HCT116 (cell line): ENCODE data around the gene RALGPS2. TPM values are rescaled to one million over a fixed set of nuclear protein-coding genes. Genes with fewer than 3 reads are reported as not detected.

Experiments
- ATAC-seq: fragments of 200-7000 bp; cut with Tn5 transposase; 2 replicates; pipeline ENCODE4 v1.9.1; 2020; ENCODE audit warnings: mild to moderate bottlenecking, moderate library complexity
- BruUV-seq: library from RNA; stranded (reverse); fragments of 400-500 nt; replicated peaks from 2 replicates; lab custom pipeline; 2021; lab: Mats Ljungman, UMichigan
- CTCF ChIA-PET: fragments of 300-600 bp; sonication (Branson Sonifier 250); formaldehyde crosslinking; loops from one replicate; lab custom pipeline; 2021; ENCODE audit warnings: antibody characterized with exemption; lab: Charles Lee
- POLR2A ChIA-PET: fragments of 300-600, 350-600 bp; sonication (Branson Sonifier 250); formaldehyde crosslinking; loops from one replicate; lab custom pipeline; 2021; ENCODE audit warnings: antibody characterized with exemption; lab: Charles Lee
- RAD21 ChIA-PET, 2 experiments: fragments of 300-600 bp; sonication (Branson Sonifier 250); formaldehyde crosslinking; loops; one replicate each; lab custom pipeline; 2023; ENCODE audit warnings: low total read pairs in 2 of 2; ENCODE audit not compliant: uncharacterized antibody in 2 of 2, unreplicated experiment in 2 of 2, low non-redundant PET in 1 of 2; lab: Charles Lee
- DNase-seq: peaks from one replicate; pipeline ENCODE4 v3.0.0-alpha.2; 2010; ENCODE audit warnings: low read depth, low spot score
- H2AFZ ChIP-seq: fragments of 200-600 bp; shearing (Covaris generic), sonication (generic); 2 replicates; pipeline ENCODE4 v1.6.1; 2017; ENCODE audit warnings: low read depth, mixed run types, mixed read lengths, antibody characterized with exemption, low read length; ENCODE audit not compliant: poor library complexity, severe bottlenecking
- H3K27ac ChIP-seq: 2 replicates; pipeline ENCODE4 v1.5.1; 2012; ENCODE audit warnings: low read depth, low read length
- H3K27me3 ChIP-seq: fragments of 200-600 bp; sonication (generic); 2 replicates; pipeline ENCODE4 v1.6.1; 2016; ENCODE audit warnings: mixed run types, low read length, mixed read lengths; ENCODE audit not compliant: insufficient read depth
- H3K36me3 ChIP-seq, 2 experiments: fragments of 200-500 bp in 1 of 2; fragments of 200-600 bp in 1 of 2; sonication (Bioruptor generic) in 1 of 2; sonication (generic) in 1 of 2; 2 replicates each; pipeline versions ENCODE4 v1.5.1 to v1.6.1; 2014 to 2016; ENCODE audit warnings: low read length in 2 of 2, inconsistent platforms in 1 of 2, mixed read lengths in 1 of 2, mixed run types in 1 of 2; ENCODE audit not compliant: insufficient read depth in 2 of 2, control insufficient read depth in 1 of 2
- H3K4me1 ChIP-seq, 2 experiments: fragments of 200-600 bp in 1 of 2; sonication (generic) in 1 of 2; 2 replicates each; pipeline versions ENCODE4 v1.5.1 to v1.6.1; 2012 to 2017; ENCODE audit warnings: low read length in 2 of 2, inconsistent platforms in 1 of 2, mild to moderate bottlenecking in 1 of 2, mixed read lengths in 1 of 2, mixed run types in 1 of 2, moderate library complexity in 1 of 2; ENCODE audit not compliant: insufficient read depth in 2 of 2, control insufficient read depth in 1 of 2
- H3K4me2 ChIP-seq: fragments of 200-600 bp; sonication (generic); 2 replicates; pipeline ENCODE4 v1.6.1; 2017; ENCODE audit warnings: mixed run types, low read length, mixed read lengths
- H3K4me3 ChIP-seq, 2 experiments: fragments of 200-600 bp in 1 of 2; sonication (generic) in 1 of 2; replicated peaks in 1 of 2; 2 replicates each; pipeline ENCODE4 v1.5.1; 2011 to 2016; ENCODE audit warnings: low read length in 2 of 2, control low read depth in 1 of 2, low read depth in 1 of 2, mild to moderate bottlenecking in 1 of 2, mixed read lengths in 1 of 2, mixed run types in 1 of 2
- H3K79me2 ChIP-seq: fragments of 200-600 bp; sonication (generic); 2 replicates; pipeline ENCODE4 v1.6.1; 2017; ENCODE audit warnings: mild to moderate bottlenecking, mixed run types, low read length, moderate library complexity, mixed read lengths; ENCODE audit not compliant: insufficient read depth
- H3K9ac ChIP-seq: fragments of 200-600 bp; sonication (generic); 2 replicates; pipeline ENCODE4 v1.6.1; 2016; ENCODE audit warnings: low read length, mixed read lengths
- H3K9me2 ChIP-seq: fragments of 200-600 bp; sonication (generic), shearing (Covaris generic); 2 replicates; pipeline ENCODE4 v1.6.1; 2017; ENCODE audit warnings: mixed run types, mild to moderate bottlenecking, moderate library complexity; ENCODE audit not compliant: insufficient read depth
- H3K9me3 ChIP-seq, 2 experiments: fragments of 200-500 bp in 1 of 2; fragments of 200-600 bp in 1 of 2; sonication (Bioruptor generic) in 1 of 2; sonication (generic) in 1 of 2; 2 replicates each; pipeline ENCODE4 v1.6.1; 2014 to 2017; ENCODE audit warnings: low read length in 2 of 2, mixed read lengths in 2 of 2, inconsistent platforms in 1 of 2, low read depth in 1 of 2, mild to moderate bottlenecking in 1 of 2, mixed run types in 1 of 2, moderate library complexity in 1 of 2; ENCODE audit not compliant: control insufficient read depth in 1 of 2, insufficient read depth in 1 of 2
- H4K20me1 ChIP-seq: fragments of 200-600 bp; sonication (generic), shearing (Covaris generic); 2 replicates; pipeline ENCODE4 v1.6.1; 2017; ENCODE audit warnings: mixed run types, mild to moderate bottlenecking, moderate library complexity; ENCODE audit not compliant: insufficient read depth
- CBX3 ChIP-seq: IDR thresholded peaks from 2 replicates; pipeline ENCODE4 v1.6.1; 2012; ENCODE audit warnings: low read depth
- CEBPB ChIP-seq: IDR thresholded peaks from 2 replicates; pipeline ENCODE4 v1.6.1; 2012; ENCODE audit warnings: low read depth
- EGR1 ChIP-seq: IDR thresholded peaks from 2 replicates; pipeline ENCODE4 v1.6.1; 2012; ENCODE audit warnings: low read depth
- ELF1 ChIP-seq: IDR thresholded peaks from 2 replicates; pipeline ENCODE4 v1.6.1; 2012; ENCODE audit warnings: low read depth, borderline replicate concordance
- EZH2 ChIP-seq: fragments of 200-600 bp; sonication (generic); IDR thresholded peaks from 2 replicates; pipeline ENCODE4 v1.6.1; 2017; ENCODE audit warnings: antibody characterized with exemption, mixed run types
- EZH2phosphoT487 ChIP-seq: fragments of 200-600 bp; IDR thresholded peaks from 2 replicates; pipeline ENCODE4 v1.6.1; 2018; ENCODE audit warnings: antibody characterized with exemption, borderline replicate concordance
- FOSL1 ChIP-seq: IDR thresholded peaks from 2 replicates; pipeline ENCODE4 v1.6.1; 2012; ENCODE audit warnings: low read depth
- JUND ChIP-seq: IDR thresholded peaks from 2 replicates; pipeline ENCODE4 v1.6.1; 2012
- POLR2A ChIP-seq: IDR thresholded peaks from 2 replicates; pipeline ENCODE4 v1.7.0; 2011; ENCODE audit warnings: borderline replicate concordance; ENCODE audit not compliant: insufficient read depth, insufficient read length; ENCODE audit errors: extremely low read depth
- POLR2AphosphoS5 ChIP-seq: IDR thresholded peaks from 2 replicates; pipeline ENCODE4 v1.6.1; 2011; ENCODE audit warnings: mild to moderate bottlenecking, low read depth, low read length, moderate library complexity
- RAD21 ChIP-seq: IDR thresholded peaks from 2 replicates; pipeline ENCODE4 v1.6.1; 2012; ENCODE audit warnings: low read depth, mild to moderate bottlenecking
- SP1 ChIP-seq: IDR thresholded peaks from 2 replicates; pipeline ENCODE4 v1.6.1; 2012; ENCODE audit warnings: low read depth
- SRF ChIP-seq: IDR thresholded peaks from 2 replicates; pipeline ENCODE4 v1.6.1; 2012; ENCODE audit warnings: low read depth
- TCF7L2 ChIP-seq: IDR thresholded peaks from 2 replicates; pipeline ENCODE4 v1.7.0; 2011; ENCODE audit warnings: borderline replicate concordance, inconsistent platforms; ENCODE audit not compliant: insufficient read depth, insufficient read length; ENCODE audit errors: extremely low read depth
- YY1 ChIP-seq: IDR thresholded peaks from 2 replicates; pipeline ENCODE4 v1.6.1; 2011; ENCODE audit warnings: low read length, low read depth, moderate library complexity, mild to moderate bottlenecking; ENCODE audit not compliant: insufficient replicate concordance; ENCODE audit errors: extremely low read depth
- ZFX ChIP-seq: fragments of 450-650 bp; IDR thresholded peaks from 2 replicates; pipeline ENCODE4 v1.6.1; 2017
- ZNF274 ChIP-seq: fragments of 200-500 bp; sonication (Bioruptor generic); IDR thresholded peaks from 2 replicates; pipeline ENCODE4 v1.6.1; 2014; ENCODE audit warnings: mild to moderate bottlenecking, low read depth, low read length, inconsistent platforms
- intact Hi-C: fragments of 100-400 bp; cut with micrococcal nuclease; formaldehyde crosslinking; loops from 2 replicates; pipeline ENCODE4 v1.10.0; 2022
- total RNA-seq: library from RNA; stranded (reverse); gene quantifications from one replicate; pipeline ENCODE4 v1.2.1, GENCODE V29; 2021; ENCODE audit not compliant: unreplicated experiment
- TF ChIP-seq, protein P1 (sequence below): IDR thresholded peaks from 2 replicates; pipeline ENCODE4 v1.6.1; 2012
- TF ChIP-seq, protein P2 (sequence below), 3 experiments: fragments of 200-600 bp in 1 of 3; sonication (generic) in 1 of 3; IDR thresholded peaks in 2 of 3; conservative IDR thresholded peaks in 1 of 3; 2 replicates each; pipeline ENCODE4 v1.5.1; 2012 to 2017; ENCODE audit warnings: low read depth in 2 of 3, low read length in 2 of 3, antibody characterized with exemption in 1 of 3, borderline replicate concordance in 1 of 3, control low read depth in 1 of 3, mild to moderate bottlenecking in 1 of 3, mixed read lengths in 1 of 3, mixed run types in 1 of 3, moderate library complexity in 1 of 3; ENCODE audit not compliant: insufficient read depth in 1 of 3
- TF ChIP-seq, protein P3 (sequence below): IDR thresholded peaks from 2 replicates; pipeline ENCODE4 v1.6.1; 2012; ENCODE audit warnings: low read depth

The RALGPS2 gene
- total RNA-seq, 1 experiment from 2014 or later = 25.6 TPM

DNA sequence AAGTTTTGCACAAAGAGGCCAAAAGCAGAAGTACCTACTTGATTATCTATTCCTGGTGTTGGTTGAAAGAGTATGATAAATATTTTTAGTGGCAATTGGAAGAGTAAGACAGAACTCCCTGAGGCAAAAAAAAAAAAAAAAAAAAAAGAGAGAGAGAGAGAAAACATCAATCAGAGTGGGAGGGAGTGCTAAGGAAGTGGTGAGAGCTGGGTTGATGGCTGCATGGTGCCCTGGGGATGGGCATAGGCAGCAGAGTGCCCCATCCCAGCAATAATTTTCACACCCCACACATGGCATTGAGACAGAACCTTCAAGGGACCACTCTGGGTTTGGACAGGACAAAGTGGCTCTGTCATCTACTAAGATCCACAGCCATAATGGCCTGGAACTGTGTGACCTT, 241.3 kb downstream of the RALGPS2 start:
- H3K4me2 ChIP-seq = no peak overlapping the region
- no peak overlapping the region for H3K9ac ChIP-seq
- BruUV-seq = no TSS peak
- no peak for ATAC-seq
- H3K4me1 ChIP-seq = no peaks in the 10 kb centered on the region
- H3K36me3 ChIP-seq = no peaks in the 10 kb centered on the region
- no peaks in the 10 kb centered on the region; a peak in 1 of 4 replicates for H3K9me3 ChIP-seq
- intact Hi-C loops = no loop called here
- H3K9me2 ChIP-seq = no peaks in the 10 kb centered on the region
- TF ChIP-seq EGR1 = no peak
- no peak for TF ChIP-seq ZNF274
- no peak for TF ChIP-seq CEBPB
- TF ChIP-seq, protein P1, sequence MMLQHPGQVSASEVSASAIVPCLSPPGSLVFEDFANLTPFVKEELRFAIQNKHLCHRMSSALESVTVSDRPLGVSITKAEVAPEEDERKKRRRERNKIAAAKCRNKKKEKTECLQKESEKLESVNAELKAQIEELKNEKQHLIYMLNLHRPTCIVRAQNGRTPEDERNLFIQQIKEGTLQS = no peak
- no peak for TF ChIP-seq POLR2AphosphoS5
- TF ChIP-seq EZH2phosphoT487 = no peak
- no peak for TF ChIP-seq SRF
- no peak for TF ChIP-seq ELF1
- TF ChIP-seq POLR2A = no peak
- TF ChIP-seq, protein P2, sequence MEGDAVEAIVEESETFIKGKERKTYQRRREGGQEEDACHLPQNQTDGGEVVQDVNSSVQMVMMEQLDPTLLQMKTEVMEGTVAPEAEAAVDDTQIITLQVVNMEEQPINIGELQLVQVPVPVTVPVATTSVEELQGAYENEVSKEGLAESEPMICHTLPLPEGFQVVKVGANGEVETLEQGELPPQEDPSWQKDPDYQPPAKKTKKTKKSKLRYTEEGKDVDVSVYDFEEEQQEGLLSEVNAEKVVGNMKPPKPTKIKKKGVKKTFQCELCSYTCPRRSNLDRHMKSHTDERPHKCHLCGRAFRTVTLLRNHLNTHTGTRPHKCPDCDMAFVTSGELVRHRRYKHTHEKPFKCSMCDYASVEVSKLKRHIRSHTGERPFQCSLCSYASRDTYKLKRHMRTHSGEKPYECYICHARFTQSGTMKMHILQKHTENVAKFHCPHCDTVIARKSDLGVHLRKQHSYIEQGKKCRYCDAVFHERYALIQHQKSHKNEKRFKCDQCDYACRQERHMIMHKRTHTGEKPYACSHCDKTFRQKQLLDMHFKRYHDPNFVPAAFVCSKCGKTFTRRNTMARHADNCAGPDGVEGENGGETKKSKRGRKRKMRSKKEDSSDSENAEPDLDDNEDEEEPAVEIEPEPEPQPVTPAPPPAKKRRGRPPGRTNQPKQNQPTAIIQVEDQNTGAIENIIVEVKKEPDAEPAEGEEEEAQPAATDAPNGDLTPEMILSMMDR (IDR thresholded peaks at IDR 0.05 in 2 of 3, conservative IDR thresholded peaks at IDR 0.05 in 1 of 3; ENCODE audit: borderline replicate concordance in 1 of 3, insufficient read depth in 1 of 3, low read depth in 2 of 3, low read length in 2 of 3) = no peak
- no peak for TF ChIP-seq TCF7L2
- TF ChIP-seq, protein P3, sequence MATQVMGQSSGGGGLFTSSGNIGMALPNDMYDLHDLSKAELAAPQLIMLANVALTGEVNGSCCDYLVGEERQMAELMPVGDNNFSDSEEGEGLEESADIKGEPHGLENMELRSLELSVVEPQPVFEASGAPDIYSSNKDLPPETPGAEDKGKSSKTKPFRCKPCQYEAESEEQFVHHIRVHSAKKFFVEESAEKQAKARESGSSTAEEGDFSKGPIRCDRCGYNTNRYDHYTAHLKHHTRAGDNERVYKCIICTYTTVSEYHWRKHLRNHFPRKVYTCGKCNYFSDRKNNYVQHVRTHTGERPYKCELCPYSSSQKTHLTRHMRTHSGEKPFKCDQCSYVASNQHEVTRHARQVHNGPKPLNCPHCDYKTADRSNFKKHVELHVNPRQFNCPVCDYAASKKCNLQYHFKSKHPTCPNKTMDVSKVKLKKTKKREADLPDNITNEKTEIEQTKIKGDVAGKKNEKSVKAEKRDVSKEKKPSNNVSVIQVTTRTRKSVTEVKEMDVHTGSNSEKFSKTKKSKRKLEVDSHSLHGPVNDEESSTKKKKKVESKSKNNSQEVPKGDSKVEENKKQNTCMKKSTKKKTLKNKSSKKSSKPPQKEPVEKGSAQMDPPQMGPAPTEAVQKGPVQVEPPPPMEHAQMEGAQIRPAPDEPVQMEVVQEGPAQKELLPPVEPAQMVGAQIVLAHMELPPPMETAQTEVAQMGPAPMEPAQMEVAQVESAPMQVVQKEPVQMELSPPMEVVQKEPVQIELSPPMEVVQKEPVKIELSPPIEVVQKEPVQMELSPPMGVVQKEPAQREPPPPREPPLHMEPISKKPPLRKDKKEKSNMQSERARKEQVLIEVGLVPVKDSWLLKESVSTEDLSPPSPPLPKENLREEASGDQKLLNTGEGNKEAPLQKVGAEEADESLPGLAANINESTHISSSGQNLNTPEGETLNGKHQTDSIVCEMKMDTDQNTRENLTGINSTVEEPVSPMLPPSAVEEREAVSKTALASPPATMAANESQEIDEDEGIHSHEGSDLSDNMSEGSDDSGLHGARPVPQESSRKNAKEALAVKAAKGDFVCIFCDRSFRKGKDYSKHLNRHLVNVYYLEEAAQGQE = no peak
- no peak for TF ChIP-seq YY1
- no peak for TF ChIP-seq RAD21
- TF ChIP-seq FOSL1 = no peak
- no peak for TF ChIP-seq ZFX
- no peak for TF ChIP-seq SP1
- TF ChIP-seq EZH2 = no peak
- no peak for TF ChIP-seq JUND
- no peak for TF ChIP-seq CBX3
- POLR2A ChIA-PET = no interaction called here
- DNase-seq = no peak
- no peak overlapping the region for H2AFZ ChIP-seq
- H4K20me1 ChIP-seq = no peaks in the 10 kb centered on the region
- no peaks in the 10 kb centered on the region for H3K79me2 ChIP-seq
- RAD21 ChIA-PET = no interaction called here
- H3K27me3 ChIP-seq = no peaks in the 10 kb centered on the region
- CTCF ChIA-PET = no interaction called here
- H3K4me3 ChIP-seq = no peak overlapping the region
- H3K27ac ChIP-seq = no peak overlapping the region
